AG09309 (cell line): ENCODE results near the gene KRT38.
A peak's percentile ranks its signal among the peaks of the same experiment; 100 is the strongest.

ENCODE experiments used
- DNase-seq: peaks from one replicate; pipeline ENCODE4 v3.0.0-alpha.2; 2010; ENCODE audit warnings: low read depth
- H3K4me3 ChIP-seq: 2 replicates; pipeline ENCODE4 v1.5.1; 2011; ENCODE audit warnings: mild to moderate bottlenecking, low read depth, low read length, moderate library complexity; ENCODE audit not compliant: control insufficient read depth
- CTCF ChIP-seq: IDR thresholded peaks from 2 replicates; pipeline ENCODE4 v1.5.1; 2011; ENCODE audit warnings: mild to moderate bottlenecking, low read depth, low read length, inconsistent platforms; ENCODE audit not compliant: insufficient read depth, control insufficient read depth; ENCODE audit errors: missing control alignments

The KRT38 gene

GRCh38 chr17:41413982-41414381 lies 26.8 kb downstream of the KRT38 start:
- no peak overlapping the region for H3K4me3 ChIP-seq
- no peak for TF ChIP-seq CTCF
- no peak for DNase-seq

- H3K4me3 ChIP-seq = no peak overlapping the region
- DNase-seq = no peak
- TF ChIP-seq CTCF = no peak
Observed at GRCh38 chr17:41413353-41413957, 27.3 kb downstream of the KRT38 start.

- no peak for TF ChIP-seq CTCF
- H3K4me3 ChIP-seq = no peak overlapping the region
- DNase-seq = no peak
Observed at GRCh38 chr17:41411072-41411840, 29.5 kb downstream of the KRT38 start.

- H3K4me3 ChIP-seq = no peak overlapping the region
- no peak for TF ChIP-seq CTCF
- no peak for DNase-seq
Observed at GRCh38 chr17:41407226-41407625, 33.6 kb downstream of the KRT38 start.

- no peak for DNase-seq
Observed at GRCh38 chr17:41406205-41406604, 34.6 kb downstream of the KRT38 start.

GRCh38 chr17:41404024-41404671 lies 36.6 kb downstream of the KRT38 start:
- peak; percentile 91 for DNase-seq
- H3K4me3 ChIP-seq = no peak overlapping the region
- no peak for TF ChIP-seq CTCF

More at GRCh38 chr17:41406205-41406604, 34.6 kb downstream of the KRT38 start:
- TF ChIP-seq CTCF = peak; percentile 14
- no peak overlapping the region for H3K4me3 ChIP-seq
